Fibroblast of skin of abdomen (primary cell): Measurements from ENCODE around the gene RMC1.
"Not testable (repeated sequence)": the region's sequence is repeated elsewhere in the genome, so short reads cannot be mapped to it uniquely, and the experiment has no call there.

Experiments used
- DNase-seq: peaks from one replicate; pipeline ENCODE4 v3.0.0-alpha.2; 2013

RMC1 gene

GRCh38 chr18:23498117-23498516, 5.2 kb upstream of the RMC1 start:
- DNase-seq, result no peak

- peak; percentile 73 for DNase-seq
Observed at GRCh38 chr18:23498877-23499276, 4.4 kb upstream of the RMC1 start.

- DNase-seq, result peak; percentile 41
Observed at GRCh38 chr18:23499291-23499781, 4.0 kb upstream of the RMC1 start.

- DNase-seq, result no peak
Observed at GRCh38 chr18:23501626-23502025, 1.7 kb upstream of the RMC1 start.

- no peak for DNase-seq
Observed at GRCh38 chr18:23502516-23503037, 734 bp upstream of the RMC1 start.

GRCh38 chr18:23503963-23504344, 643 bp downstream of the RMC1 start:
- DNase-seq, result no peak

- no peak for DNase-seq
Observed at GRCh38 chr18:23504720-23505119, 1.4 kb downstream of the RMC1 start.

DNA sequence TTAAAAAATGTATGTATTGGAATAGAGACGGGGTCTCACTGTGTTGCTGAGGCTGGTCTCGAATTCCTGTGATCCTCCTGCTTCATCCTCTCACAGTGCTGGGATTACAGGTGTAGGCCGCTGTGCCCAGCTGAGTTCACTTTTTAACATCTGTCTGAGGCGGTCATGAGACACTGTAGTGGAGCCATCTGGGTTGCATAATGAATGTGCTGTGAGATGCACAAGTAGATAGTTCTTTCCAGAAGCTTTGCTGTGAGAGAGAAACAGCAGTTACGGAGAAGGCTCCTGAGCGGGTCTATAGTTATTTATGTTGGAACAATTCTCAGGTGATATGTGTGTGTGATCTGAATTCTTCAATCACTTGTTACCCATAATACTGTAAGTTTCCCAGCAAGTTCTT, 3.1 kb downstream of the RMC1 start:
- DNase-seq, result no peak

DNA sequence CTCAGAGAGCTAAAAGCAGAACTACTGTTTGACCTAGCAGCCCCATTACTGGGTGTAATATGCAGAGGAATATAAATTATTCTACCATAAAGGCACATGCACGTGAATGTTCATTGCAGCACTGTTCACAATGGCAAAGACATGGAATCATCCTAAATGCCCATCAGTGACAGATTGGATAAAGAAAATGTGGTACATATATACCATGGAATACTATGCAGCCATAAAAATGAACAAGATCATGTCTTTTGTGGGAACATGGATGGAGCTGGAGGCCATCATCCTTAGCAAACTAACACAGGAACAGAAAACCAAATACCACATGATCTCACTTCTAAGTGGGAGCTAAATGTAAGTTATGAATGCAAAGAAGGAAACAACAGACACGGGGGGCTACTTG, 7.6 kb downstream of the RMC1 start:
- not testable (repeated sequence) for DNase-seq

GRCh38 chr18:23512216-23512615, 8.9 kb downstream of the RMC1 start:
- DNase-seq, result not testable (repeated sequence)

GRCh38 chr18:23512641-23513040, 9.3 kb downstream of the RMC1 start:
- no peak for DNase-seq

DNA sequence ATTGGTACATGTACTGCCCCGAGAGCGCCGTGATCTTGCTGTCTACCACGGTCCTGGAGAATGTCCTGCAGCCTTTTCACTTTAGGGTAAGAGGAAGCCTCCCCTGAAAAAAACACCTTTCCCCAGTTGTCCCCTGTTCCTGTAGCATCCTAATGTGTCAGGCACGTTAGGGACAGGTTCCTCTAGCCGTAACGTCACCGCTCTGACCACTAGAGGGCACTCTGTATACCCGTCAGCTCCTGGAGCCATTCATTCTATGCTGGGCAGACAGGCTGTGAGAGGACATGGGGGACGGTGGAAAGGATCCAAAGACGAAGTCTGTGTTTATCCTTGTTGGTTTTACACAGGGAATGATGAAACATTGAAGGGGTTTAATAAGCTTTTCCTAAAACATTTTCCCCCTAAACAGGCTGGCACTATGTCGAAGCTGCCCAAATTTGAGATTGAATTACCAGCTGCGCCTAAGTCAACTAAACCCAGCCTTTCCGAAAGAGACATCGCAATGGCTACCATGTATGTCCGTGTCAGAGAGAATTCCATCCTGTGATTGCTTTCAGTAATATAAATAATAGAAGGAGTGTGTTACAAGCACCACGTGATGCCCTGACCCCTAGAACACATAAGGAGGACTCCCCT, 12.7 kb downstream of the RMC1 start:
- DNase-seq, result peak; percentile 76

DNA sequence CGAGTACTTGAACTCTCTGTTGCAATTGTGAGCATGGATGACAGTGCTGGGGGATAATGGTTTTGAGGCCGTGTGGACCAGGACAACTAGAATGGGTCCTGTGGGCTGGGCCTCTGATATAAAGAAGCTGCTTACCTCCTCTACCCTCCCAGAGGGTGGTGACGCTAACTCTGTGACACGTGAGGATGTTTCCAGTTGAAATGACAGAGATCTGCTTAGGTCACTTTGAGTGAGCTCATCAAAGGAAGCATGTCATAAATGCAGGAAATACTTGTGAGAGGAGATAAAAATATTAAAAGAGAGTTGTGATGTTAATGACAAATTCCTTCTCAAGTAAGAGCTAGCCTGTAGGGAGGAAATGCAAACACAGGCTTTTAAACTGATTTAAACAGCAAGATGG, 16.4 kb downstream of the RMC1 start:
- no peak for DNase-seq

DNA sequence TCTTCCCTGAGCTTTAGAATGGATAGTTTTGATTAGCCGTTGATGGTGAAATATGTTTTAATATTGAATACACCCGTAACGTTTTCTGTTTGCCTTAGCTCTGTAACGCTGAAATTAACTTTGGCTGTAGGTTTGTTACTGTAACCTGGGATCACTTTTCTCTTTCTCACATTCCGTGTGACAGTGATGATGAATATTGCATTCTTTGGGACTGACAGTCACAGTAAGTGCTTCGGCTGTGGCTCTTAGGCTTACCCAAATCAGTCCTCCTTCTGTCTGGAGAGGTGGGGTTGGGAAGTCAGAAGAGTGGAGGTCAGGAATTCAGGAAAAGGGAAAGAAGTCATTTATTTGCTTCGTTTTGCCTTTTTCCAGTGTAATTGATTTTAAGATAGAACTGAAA, 18.0 kb downstream of the RMC1 start:
- no peak for DNase-seq

DNA sequence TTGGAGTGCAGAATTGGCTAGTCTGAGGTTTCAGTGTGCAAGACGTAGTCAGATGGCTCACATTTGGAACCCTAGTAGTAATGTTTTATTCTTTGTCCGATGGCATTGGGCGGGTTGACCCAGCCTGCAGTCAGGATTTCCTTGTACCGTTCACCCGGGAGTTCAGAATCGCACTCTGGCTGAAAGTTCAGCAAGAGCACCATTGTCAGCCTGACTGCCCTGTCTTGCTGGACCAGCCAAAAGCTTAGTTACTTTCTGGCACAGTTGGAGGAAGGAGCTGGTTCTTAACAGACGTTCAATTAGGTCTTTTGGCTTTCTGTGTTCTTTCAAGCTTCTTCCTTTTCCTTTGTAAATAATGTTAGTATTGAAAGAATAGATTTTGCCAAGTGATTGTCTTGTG, 18.6 kb downstream of the RMC1 start:
- DNase-seq, result no peak

DNA sequence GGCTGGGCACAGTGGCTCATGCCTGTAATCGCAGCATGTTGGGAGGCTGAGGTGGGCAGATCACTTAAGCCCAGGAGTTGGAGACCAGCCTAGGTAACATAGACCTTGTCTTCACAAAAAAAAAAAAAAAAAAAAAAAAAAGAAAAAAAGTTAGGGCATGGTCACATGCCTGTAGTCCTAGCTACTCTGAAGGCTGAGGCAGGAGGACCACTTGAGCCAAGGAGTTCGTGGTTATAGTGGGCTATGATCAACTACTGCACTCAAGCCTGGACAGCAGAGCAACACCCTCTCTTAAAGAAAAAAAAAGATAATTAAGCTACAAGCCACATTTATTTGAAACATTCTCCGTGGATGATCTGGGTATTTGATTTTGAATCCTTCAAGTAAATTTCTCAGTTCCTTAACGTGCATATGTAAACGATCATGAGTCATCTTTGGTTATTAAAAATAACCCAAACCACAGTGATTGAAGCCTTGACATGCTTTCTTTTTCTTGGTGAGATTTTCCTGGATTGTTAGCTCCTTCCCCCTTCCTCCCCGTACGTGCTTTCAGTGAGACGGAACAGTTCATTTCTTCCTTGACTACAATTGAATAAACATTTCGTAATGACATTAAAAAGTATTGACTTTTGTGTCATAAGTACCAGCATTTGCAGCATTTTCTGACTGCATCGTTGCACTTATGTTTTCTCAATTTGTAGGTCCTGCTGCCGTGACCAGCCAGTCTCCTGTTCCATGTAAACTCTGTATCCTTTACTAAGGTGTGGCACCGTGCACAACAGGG, 20.3 kb downstream of the RMC1 start:
- peak; percentile 78 for DNase-seq

DNA sequence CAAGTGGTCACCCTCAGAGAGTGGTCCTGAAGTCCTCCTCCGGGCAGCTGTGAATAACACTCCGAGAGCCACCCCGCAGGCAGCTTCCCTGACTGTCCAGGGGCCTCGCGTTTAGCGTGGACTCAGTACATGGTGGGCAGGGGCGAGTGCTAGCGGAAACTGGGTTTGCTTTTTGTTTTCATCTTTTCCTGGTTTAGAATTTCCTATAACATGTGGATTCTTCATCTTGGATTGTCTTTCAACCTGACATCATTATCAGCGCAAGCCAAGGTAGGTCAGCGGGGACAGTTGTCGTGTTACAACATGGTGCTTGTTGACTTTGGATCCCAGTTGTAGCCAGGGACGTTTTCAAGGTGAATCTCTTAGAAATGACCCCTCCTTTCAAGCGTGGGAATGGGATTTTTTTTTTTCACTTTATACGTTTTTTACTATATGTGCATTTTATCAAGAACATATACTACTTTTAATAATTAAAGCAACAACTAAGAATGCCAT, 20.9 kb downstream of the RMC1 start:
- no peak for DNase-seq

DNA sequence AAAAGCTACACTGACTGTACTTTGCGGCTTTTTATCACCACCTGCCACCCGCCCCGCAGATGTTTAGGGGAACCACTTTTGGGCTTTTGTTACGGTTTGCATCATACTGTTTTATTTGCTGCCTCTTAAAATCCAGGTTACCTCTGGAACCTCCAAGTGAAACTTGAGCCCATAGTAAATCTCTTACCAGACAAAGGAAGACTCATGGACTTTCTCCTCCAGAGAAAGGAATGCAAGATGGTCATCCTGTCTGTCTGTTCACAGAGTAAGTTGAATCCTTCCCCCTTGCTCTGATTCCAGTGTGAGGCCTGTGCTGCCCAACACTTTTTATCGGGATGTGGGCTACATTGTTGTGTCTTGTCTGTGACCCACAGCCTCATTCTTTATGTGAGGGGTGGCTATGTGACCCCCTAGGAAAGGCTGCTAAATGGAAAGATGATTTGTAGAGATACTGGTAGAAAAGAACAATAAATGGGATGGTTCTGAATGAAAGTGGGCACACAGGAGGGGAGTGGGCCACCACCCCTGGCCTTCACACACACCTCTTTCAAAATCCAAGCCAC, 23.3 kb downstream of the RMC1 start:
- peak; percentile 27 for DNase-seq

DNA sequence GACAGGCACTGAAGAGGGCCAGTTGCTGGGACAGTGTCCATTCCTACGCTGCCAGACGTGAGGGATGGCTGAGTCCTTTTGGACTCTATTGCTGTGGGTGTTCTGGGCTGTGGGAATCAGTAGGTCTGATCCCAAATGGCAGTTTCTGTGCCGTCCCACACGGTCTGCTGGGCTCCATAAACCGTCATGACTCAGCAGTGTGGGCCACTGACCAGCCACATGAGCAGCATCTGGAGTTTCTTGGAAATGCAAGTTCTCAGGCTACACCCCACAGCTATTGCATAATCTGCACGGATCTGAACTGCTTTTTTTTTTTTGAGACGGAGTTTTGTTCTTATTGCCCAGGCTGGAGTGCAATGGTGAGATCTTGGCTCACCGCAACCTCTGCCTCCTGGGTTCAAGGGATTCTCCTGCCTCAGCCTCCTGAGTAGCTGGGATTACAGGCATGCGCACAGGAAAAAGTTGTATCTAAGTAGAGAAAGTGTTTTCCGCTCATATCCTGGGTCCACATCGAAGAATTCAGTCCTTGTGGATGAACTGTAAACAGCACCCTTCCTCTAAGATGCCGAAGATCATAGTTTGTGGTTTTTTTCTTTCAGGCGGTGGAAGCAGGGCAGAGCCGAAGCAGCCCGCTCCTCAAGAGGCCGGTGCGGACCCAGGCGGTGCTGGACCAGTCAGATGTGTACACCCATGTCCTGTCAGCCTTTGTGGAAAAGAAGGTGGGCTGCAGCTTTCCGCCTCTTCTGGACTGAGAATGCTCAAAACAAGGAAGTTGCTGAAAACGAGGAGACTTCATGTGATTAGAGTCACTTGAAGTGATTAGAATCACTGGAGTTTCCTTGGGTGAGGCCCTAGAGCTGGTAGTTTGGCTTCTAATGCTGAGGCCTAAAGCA, 25.5 kb downstream of the RMC1 start:
- DNase-seq, result no peak

- peak; percentile 49 for DNase-seq
Observed at GRCh38 chr18:23529604-23530003, 26.3 kb downstream of the RMC1 start.

GRCh38 chr18:23530195-23530594, 26.9 kb downstream of the RMC1 start:
- DNase-seq, result no peak

DNA sequence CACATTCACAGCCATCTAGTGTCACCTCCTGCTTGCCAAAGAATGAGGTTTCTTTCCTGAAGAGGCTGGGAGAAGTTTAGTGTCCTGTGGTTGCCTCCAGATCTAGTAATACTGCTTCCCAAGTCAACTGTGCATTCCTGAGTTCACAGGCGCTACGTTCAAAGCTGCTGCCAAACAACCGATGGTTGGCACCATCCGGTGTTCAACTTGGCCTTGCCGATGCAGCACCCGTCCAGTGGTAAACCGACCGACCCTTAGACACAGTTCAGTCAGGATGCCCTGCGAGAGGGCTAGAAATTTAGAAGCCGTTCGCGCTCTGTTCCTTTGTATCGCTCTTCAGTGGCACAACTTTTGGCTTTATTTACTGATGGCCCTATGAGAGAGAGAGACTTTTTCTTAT, 28.6 kb downstream of the RMC1 start:
- no peak for DNase-seq
